RWPE1 (cell line): ENCODE measurements around the gene PTBP3.
A peak's percentile ranks its signal among the peaks of the same experiment; 100 is the strongest.

Source experiments
- CTCF ChIA-PET: fragments of 350-600 bp; sonication (Branson Sonifier 250); formaldehyde crosslinking; extraction: SDS; loops from one replicate; lab custom pipeline; 2021; lab: Yijun Ruan, JAX
- POLR2A ChIA-PET: fragments of 400-600 bp; formaldehyde crosslinking; extraction: SDS; loops from one replicate; lab custom pipeline; 2020; ENCODE audit warnings: antibody characterized with exemption; ENCODE audit not compliant: low non-redundant PET; lab: Yijun Ruan, JAX
- DNase-seq: peaks from one replicate; pipeline ENCODE4 v3.0.0; 2012; ENCODE audit warnings: low spot score
- H3K27ac ChIP-seq: fragments of 450-650 bp; 2 replicates; pipeline ENCODE4 v1.5.1; 2017
- CTCF ChIP-seq: fragments of 450-650 bp; conservative IDR thresholded peaks from 2 replicates; pipeline ENCODE4 v1.5.1; 2017; ENCODE audit warnings: low read depth, mild to moderate bottlenecking

The PTBP3 gene

GRCh38 chr9:112333639-112334431 is 416 bp upstream of the PTBP3 start:
- CTCF ChIA-PET, result interaction anchor here (0.5 to 4.1 kb wide), 12 partner anchors 11 to 580 kb away, joined by 3 to 34 read pairs (median 3); no protein-coding TSS in a partner anchor
- TF ChIP-seq CTCF, result peak; percentile 90
- peak; percentile 99 for DNase-seq
- peak overlapping the region; percentile 99 for H3K27ac ChIP-seq
- POLR2A ChIA-PET, result interaction anchor here (0.5 to 1.0 kb wide), 5 partner anchors 160 to 221 kb away, joined by 3 to 4 read pairs (median 3); no protein-coding TSS in a partner anchor

DNA sequence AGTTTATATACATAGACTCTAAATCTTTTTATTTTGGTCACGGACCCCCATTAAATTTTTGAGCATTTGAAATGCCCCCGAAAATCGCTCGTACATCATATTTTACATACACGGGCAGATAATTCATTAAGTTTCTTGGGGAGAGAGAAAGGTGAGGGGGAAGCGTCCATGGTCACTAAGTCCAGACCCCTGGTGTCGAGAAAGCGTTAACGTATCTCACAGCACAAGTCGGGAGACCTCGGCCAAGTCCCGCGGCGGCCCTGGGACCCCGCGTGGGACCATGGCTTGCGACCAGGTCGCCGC is 794 bp downstream of the PTBP3 start:
- ChIA-PET CTCF (interaction anchor here (0.7 to 4.1 kb wide), 3 partner anchors 166 to 222 kb away, joined by 3 to 34 read pairs (median 4); no protein-coding TSS in a partner anchor), POLR2A (no interaction called here)
- no peak for TF ChIP-seq CTCF
- no peak for DNase-seq
- H3K27ac ChIP-seq, result peak overlapping the region; percentile 99

DNA sequence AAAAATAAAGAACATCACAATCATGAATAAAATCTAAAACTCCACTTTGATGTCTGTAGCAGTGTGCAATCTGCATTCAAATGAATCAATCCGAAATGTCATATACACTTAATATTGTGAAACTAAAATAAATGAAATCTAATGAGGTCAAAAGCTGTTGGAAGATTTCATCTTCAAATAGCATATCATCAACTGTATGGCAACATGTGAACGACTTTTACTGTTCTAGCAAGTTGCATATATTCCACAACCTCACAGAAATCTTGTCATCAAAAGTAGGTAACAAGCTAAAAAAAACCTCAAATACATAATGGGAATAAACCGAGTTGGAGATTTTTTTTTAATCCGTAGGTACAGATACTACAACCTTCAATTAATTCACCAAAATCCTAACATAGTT is 1.2 kb downstream of the PTBP3 start:
- peak overlapping the region; percentile 99 for H3K27ac ChIP-seq
- DNase-seq, result no peak
- no peak for TF ChIP-seq CTCF
- ChIA-PET CTCF (interaction anchor here (0.6 to 4.1 kb wide), 5 partner anchors 166 to 263 kb away, joined by 3 to 34 read pairs (median 3); no protein-coding TSS in a partner anchor), POLR2A (no interaction called here)

- peak; percentile 26 for DNase-seq
- no peak overlapping the region for H3K27ac ChIP-seq
- ChIA-PET CTCF (interaction anchor here (0.8 to 4.1 kb wide), 3 partner anchors 165 to 262 kb away, joined by 3 to 34 read pairs (median 3); no protein-coding TSS in a partner anchor), POLR2A (no interaction called here)
- TF ChIP-seq CTCF, result no peak
Measured at GRCh38 chr9:112331674-112331952, 1.8 kb downstream of the PTBP3 start.

- peak overlapping the region; percentile 47 for H3K27ac ChIP-seq
- CTCF ChIA-PET, result interaction anchor here (0.6 to 1.1 kb wide), 3 partner anchors 61 to 186 kb away, joined by 3 to 5 read pairs (median 4); no protein-coding TSS in a partner anchor
Measured at GRCh38 chr9:112328545-112328944, 4.9 kb downstream of the PTBP3 start.

More at GRCh38 chr9:112328545-112328944, 4.9 kb downstream of the PTBP3 start:
- DNase-seq, result no peak
- POLR2A ChIA-PET, result no interaction called here
- no peak for TF ChIP-seq CTCF
